Cardiac muscle cell (in vitro differentiated cells and primary cell): ENCODE measurements around the gene C16orf96. TPM values are rescaled to one million over a fixed set of nuclear protein-coding genes. Genes with fewer than 3 reads are reported as not detected.

Source experiments
- DNase-seq, 2 donors: peaks; one replicate each; pipeline versions ENCODE4 v3.0.0 to v3.0.0-alpha.2; 2010 to 2017; ENCODE audit warnings: low read depth in 1 of 2, low spot score in 1 of 2
- H3K27ac ChIP-seq: fragments of 200-600 bp; sonication (generic); 2 replicates; pipeline ENCODE4 v1.5.1; 2016
- H3K27me3 ChIP-seq: fragments of 200-600 bp; sonication (generic); 2 replicates; pipeline ENCODE4 v1.6.0; 2016; ENCODE audit warnings: control low read depth
- H3K36me3 ChIP-seq: fragments of 200-600 bp; sonication (generic); 2 replicates; pipeline ENCODE4 v1.5.1; 2016; ENCODE audit warnings: control low read depth
- H3K4me1 ChIP-seq: fragments of 200-600 bp; sonication (generic); 2 replicates; pipeline ENCODE4 v1.8.1; 2017; ENCODE audit warnings: low read depth, mild to moderate bottlenecking, mixed run types
- H3K4me3 ChIP-seq: fragments of 200-600 bp; sonication (generic); 2 replicates; pipeline ENCODE4 v1.5.1; 2016; ENCODE audit warnings: mild to moderate bottlenecking
- H3K9me3 ChIP-seq: fragments of 200-600 bp; sonication (generic); 2 replicates; pipeline ENCODE4 v1.5.1; 2017; ENCODE audit warnings: low read depth, mild to moderate bottlenecking, control low read depth
- CTCF ChIP-seq: IDR thresholded peaks from 2 replicates; pipeline ENCODE4 v1.5.1; 2012; ENCODE audit warnings: low read depth, mild to moderate bottlenecking, low read length
- polyA plus RNA-seq: library from polyadenylated mRNA; unstranded; fragments of >200 nt; fragmentation: Nextera tagmentation; extraction: Ambion mirVana; gene quantifications from 2 replicates; pipeline ENCODE4 v1.2.1, GENCODE V29; 2016
- total RNA-seq: library from RNA; depleted of rRNA; stranded (reverse); fragments of >200 nt; gene quantifications from 2 replicates; pipeline ENCODE4 v1.2.3, GENCODE V29; 2016

Gene C16orf96
- total and polyA plus RNA-seq, 2 experiments from 2014 or later = 0.39 to 3.6 TPM

DNA sequence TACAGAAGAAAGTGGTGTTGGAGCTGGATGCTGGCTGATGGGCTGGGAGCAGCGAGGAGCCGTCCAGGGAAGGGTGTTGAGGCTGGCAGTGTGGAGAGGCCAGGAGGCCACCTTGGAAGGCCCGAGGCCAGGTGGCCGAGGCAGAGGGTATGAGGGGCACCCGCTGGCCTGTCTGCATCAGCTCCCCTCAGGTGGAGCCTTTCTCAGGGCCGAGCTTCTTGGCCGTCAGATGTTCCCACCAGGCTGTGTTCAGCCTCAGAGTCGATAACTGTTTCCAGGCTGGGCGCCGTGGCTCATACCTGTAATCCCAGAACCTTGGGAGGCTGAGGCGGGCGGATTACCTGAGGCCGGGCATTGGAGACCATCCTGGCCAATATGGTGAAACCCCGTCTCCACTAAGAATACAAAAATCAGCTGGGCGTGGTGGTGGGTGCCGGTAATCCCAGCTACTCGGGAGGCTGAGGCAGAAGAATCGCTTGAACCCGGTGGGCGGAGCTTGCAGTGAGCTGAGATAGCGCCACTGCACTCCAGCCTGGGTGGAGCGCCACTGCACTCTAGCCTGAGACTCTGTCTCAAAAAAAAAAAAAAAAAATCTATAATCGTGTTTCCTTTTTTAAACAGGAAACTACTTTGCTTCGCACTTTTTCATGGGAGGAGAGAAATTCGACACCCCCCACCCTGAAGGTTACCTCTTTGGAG, 93.8 kb downstream of the C16orf96 start:
- no peak overlapping the region for H3K4me3 ChIP-seq
- H3K27me3 ChIP-seq = no peaks in the 10 kb centered on the region
- no peaks in the 10 kb centered on the region for H3K9me3 ChIP-seq
- no peak overlapping the region for H3K27ac ChIP-seq
- H3K36me3 ChIP-seq = no peaks in the 10 kb centered on the region
- DNase-seq = no peak
- no peak for TF ChIP-seq CTCF
- H3K4me1 ChIP-seq = no peaks in the 10 kb centered on the region

Other genes with a start within 250 kb of the C16orf96 start
- gene GLIS2, start 240.3 kb upstream of the C16orf96 start, total RNA-seq = 10.4 and 14.5 TPM in 2 replicates
- 10.3 and 15.4 TPM in 2 replicates for gene GLIS2, start 240.3 kb upstream of the C16orf96 start, polyA plus RNA-seq
- gene PAM16, start 205.0 kb upstream of the C16orf96 start, total RNA-seq = 65.1 and 72.5 TPM in 2 replicates
- gene PAM16, start 205.0 kb upstream of the C16orf96 start, polyA plus RNA-seq = 71.8 and 82.8 TPM in 2 replicates
- gene VASN, start 184.5 kb upstream of the C16orf96 start, total RNA-seq = 23.3 and 33.3 TPM in 2 replicates
- 18.9 and 30.5 TPM in 2 replicates for gene VASN, start 184.5 kb upstream of the C16orf96 start, polyA plus RNA-seq
- gene CORO7, start 139.7 kb upstream of the C16orf96 start, total RNA-seq = 33.0 and 66.5 TPM in 2 replicates
- gene CORO7, start 139.7 kb upstream of the C16orf96 start, polyA plus RNA-seq = 54.2 and 62.1 TPM in 2 replicates
- gene DNAJA3, start 130.5 kb upstream of the C16orf96 start, total RNA-seq = 62.1 and 70.7 TPM in 2 replicates
- gene DNAJA3, start 130.5 kb upstream of the C16orf96 start, polyA plus RNA-seq = 60.5 and 70.8 TPM in 2 replicates
- 45.4 and 64.5 TPM in 2 replicates for gene NMRAL1, start 81.7 kb upstream of the C16orf96 start, total RNA-seq
- 32.4 and 46.9 TPM in 2 replicates for gene NMRAL1, start 81.7 kb upstream of the C16orf96 start, polyA plus RNA-seq
- gene HMOX2, start 79.9 kb upstream of the C16orf96 start, total RNA-seq = 61.5 and 69.8 TPM in 2 replicates
- 83.7 and 101 TPM in 2 replicates for gene HMOX2, start 79.9 kb upstream of the C16orf96 start, polyA plus RNA-seq
- gene CDIP1, start 17.6 kb upstream of the C16orf96 start, total RNA-seq = 46.4 and 55.8 TPM in 2 replicates
- 87.6 and 88.4 TPM in 2 replicates for gene CDIP1, start 17.6 kb upstream of the C16orf96 start, polyA plus RNA-seq
- gene UBALD1, start 58.5 kb downstream of the C16orf96 start, total RNA-seq = 33.6 and 42.9 TPM in 2 replicates
- gene UBALD1, start 58.5 kb downstream of the C16orf96 start, polyA plus RNA-seq = 46.6 and 47.3 TPM in 2 replicates
- gene MGRN1, start 68.5 kb downstream of the C16orf96 start, total RNA-seq = 58.2 and 66.6 TPM in 2 replicates
- gene MGRN1, start 68.5 kb downstream of the C16orf96 start, polyA plus RNA-seq = 42.6 and 47.2 TPM in 2 replicates
- 84.4 and 139 TPM in 2 replicates for gene NUDT16L1, start 137.2 kb downstream of the C16orf96 start, total RNA-seq
- gene NUDT16L1, start 137.2 kb downstream of the C16orf96 start, polyA plus RNA-seq = 141 and 157 TPM in 2 replicates
- 38.7 and 40.3 TPM in 2 replicates for gene ANKS3, start 177.9 kb downstream of the C16orf96 start, total RNA-seq
- gene ANKS3, start 177.9 kb downstream of the C16orf96 start, polyA plus RNA-seq = 35.2 and 37.6 TPM in 2 replicates
- gene DNAAF8, start 178.2 kb downstream of the C16orf96 start, total RNA-seq = 0.77 and 1.2 TPM in 2 replicates
- 0.07 and 1.2 TPM in 2 replicates for gene DNAAF8, start 178.2 kb downstream of the C16orf96 start, polyA plus RNA-seq
- gene ZNF500, start 210.8 kb downstream of the C16orf96 start, total RNA-seq = 20.4 and 32.7 TPM in 2 replicates
- gene ZNF500, start 210.8 kb downstream of the C16orf96 start, polyA plus RNA-seq = 17.0 and 23.8 TPM in 2 replicates
- gene SEPTIN12, start 232.0 kb downstream of the C16orf96 start, total RNA-seq = 1.7 and 2.9 TPM in 2 replicates
- 2.2 and 7.3 TPM in 2 replicates for gene SEPTIN12, start 232.0 kb downstream of the C16orf96 start, polyA plus RNA-seq
- gene SMIM22, start 239.0 kb downstream of the C16orf96 start, total RNA-seq = not detected in 2 replicates
- 0.41 and 5.3 TPM in 2 replicates for gene SMIM22, start 239.0 kb downstream of the C16orf96 start, polyA plus RNA-seq
- 146 and 161 TPM in 2 replicates for gene ROGDI, start 246.3 kb downstream of the C16orf96 start, total RNA-seq
- 173 and 220 TPM in 2 replicates for gene ROGDI, start 246.3 kb downstream of the C16orf96 start, polyA plus RNA-seq